PC-3 (cell line): Measurements from ENCODE around the gene CHD3.

Source experiments
- EZH2 ChIP-seq: fragments of 300-600 bp; sonication (generic); IDR thresholded peaks from one replicate; pipeline ENCODE4 v1.6.1; 2017; ENCODE audit warnings: antibody characterized with exemption, mild to moderate bottlenecking, low read length; ENCODE audit not compliant: unreplicated experiment
- EZH2phosphoT487 ChIP-seq: fragments of 300-600 bp; sonication (generic); IDR thresholded peaks from 2 replicates; pipeline ENCODE4 v1.6.1; 2018; ENCODE audit warnings: mild to moderate bottlenecking, antibody characterized with exemption, low read length, borderline replicate concordance
- TF ChIP-seq, protein P1 (sequence below): fragments of 300-600 bp; sonication (generic); conservative IDR thresholded peaks from 2 replicates; pipeline ENCODE4 v1.5.1; 2017; ENCODE audit warnings: antibody characterized with exemption, low read depth, mild to moderate bottlenecking, low read length

DNA sequence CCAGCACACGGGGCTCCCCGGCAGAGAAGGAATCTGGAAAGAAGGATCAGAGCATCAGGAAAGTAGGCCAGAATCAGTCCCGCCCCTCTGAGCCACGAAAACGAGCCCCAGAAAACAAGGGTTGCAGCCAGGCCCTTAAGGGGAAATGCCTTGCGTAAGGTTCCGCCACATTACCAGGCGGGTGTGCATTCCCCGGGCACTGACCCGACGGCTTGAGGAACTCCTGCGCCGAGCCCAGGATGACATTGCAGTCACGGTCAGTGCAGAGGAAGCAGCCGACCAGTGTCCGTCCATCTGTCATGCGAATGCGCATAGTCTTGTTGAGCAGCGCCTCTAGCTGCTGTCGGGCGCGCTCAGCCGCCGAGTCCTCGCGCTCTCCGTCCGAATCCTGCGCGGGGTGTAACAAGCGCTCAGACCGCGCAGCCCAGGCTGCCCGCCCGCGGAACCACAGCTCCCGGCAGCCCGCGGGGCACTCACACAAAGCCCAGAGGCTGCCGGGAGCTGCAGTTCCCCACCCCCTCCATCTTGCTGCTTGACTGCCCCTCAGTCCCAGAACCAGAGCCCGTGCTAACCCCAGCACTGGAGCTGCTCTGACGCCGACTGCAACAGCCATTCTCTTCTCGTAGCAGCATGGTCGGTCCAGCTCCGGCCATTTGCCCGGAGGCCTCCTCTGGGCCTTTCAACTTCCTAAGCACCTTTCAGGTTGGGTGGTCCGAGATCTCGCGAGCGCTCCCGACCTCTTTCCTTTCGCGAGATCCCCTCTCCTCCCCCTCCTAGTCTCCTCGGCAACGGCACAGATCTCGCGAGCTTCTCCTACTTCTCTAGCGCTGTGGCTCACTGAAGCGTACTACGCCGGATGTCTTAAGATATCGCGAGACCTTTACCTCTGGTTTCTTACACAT is 31.5 kb upstream of the CHD3 start, which contains the start of gene NAA38:
- TF ChIP-seq, protein P1, sequence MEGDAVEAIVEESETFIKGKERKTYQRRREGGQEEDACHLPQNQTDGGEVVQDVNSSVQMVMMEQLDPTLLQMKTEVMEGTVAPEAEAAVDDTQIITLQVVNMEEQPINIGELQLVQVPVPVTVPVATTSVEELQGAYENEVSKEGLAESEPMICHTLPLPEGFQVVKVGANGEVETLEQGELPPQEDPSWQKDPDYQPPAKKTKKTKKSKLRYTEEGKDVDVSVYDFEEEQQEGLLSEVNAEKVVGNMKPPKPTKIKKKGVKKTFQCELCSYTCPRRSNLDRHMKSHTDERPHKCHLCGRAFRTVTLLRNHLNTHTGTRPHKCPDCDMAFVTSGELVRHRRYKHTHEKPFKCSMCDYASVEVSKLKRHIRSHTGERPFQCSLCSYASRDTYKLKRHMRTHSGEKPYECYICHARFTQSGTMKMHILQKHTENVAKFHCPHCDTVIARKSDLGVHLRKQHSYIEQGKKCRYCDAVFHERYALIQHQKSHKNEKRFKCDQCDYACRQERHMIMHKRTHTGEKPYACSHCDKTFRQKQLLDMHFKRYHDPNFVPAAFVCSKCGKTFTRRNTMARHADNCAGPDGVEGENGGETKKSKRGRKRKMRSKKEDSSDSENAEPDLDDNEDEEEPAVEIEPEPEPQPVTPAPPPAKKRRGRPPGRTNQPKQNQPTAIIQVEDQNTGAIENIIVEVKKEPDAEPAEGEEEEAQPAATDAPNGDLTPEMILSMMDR = peak; percentile 26; the same call in 1 of the 2 replicates
- TF ChIP-seq EZH2phosphoT487 = no peak
- no peak for TF ChIP-seq EZH2
